Type B pancreatic cell (in vitro differentiated cells): ENCODE data around the gene TMEM50B. TPM values are rescaled to one million over a fixed set of nuclear protein-coding genes. Genes with fewer than 3 reads are reported as not detected.

Source experiments
- DNase-seq: peaks from one replicate; pipeline ENCODE4 v3.0.0; 2021; ENCODE audit warnings: mixed read lengths; ENCODE audit not compliant: unreplicated experiment; ENCODE audit errors: extremely low spot score
- H3K27ac Mint-ChIP-seq: 2 replicates; pipeline ENCODE4 v1.8.0; 2021; ENCODE audit warnings: mild to moderate bottlenecking, mixed read lengths
- H3K27me3 Mint-ChIP-seq: 2 replicates; pipeline ENCODE4 v1.8.0; 2021; ENCODE audit warnings: mixed read lengths
- H3K36me3 Mint-ChIP-seq: 2 replicates; pipeline ENCODE4 v1.8.0; 2021; ENCODE audit warnings: mixed read lengths
- H3K4me1 Mint-ChIP-seq: one replicate; pipeline ENCODE4 v1.8.0; 2021; ENCODE audit warnings: mixed read lengths; ENCODE audit not compliant: unreplicated experiment
- H3K4me3 Mint-ChIP-seq: 2 replicates; pipeline ENCODE4 v1.8.0; 2021; ENCODE audit warnings: mild to moderate bottlenecking, mixed read lengths
- H3K9me3 Mint-ChIP-seq: 2 replicates; pipeline ENCODE4 v1.8.0; 2021; ENCODE audit warnings: mixed read lengths
- total RNA-seq: library from RNA; stranded (reverse); gene quantifications from 2 replicates; pipeline ENCODE4 v1.2.1, GENCODE V29; 2021; ENCODE audit warnings: low replicate concordance
- TF ChIP-seq, protein P1 (sequence below): fragments of 200-600 bp; sonication (generic); conservative IDR thresholded peaks from 2 replicates; pipeline ENCODE4 v1.5.0; 2021; ENCODE audit warnings: antibody characterized with exemption, mild to moderate bottlenecking

The TMEM50B gene
- total RNA-seq, 1 donor from 2014 or later = 44.7 TPM

DNA sequence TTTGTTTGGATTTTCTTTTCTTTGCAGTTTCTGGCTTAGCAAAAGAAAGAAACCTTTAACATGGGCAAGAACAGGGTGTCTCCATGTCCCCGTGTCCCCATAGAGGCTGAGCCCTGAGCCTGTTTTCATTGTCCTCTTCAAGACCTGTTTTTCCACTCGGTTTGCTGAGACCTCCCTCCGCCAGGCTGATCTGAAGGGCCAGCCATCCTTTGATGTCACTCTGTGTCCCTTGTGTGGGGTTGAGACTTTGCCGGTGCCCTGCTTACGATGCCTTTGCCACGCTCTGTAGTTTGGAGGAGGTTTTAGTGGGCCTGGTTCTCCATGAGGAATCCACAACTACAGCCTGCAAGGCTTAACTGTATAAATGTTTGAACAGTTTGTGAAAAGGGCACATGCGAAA, 52.7 kb downstream of the TMEM50B start:
- H3K4me3 Mint-ChIP-seq = no peak overlapping the region
- TF ChIP-seq, protein P1, sequence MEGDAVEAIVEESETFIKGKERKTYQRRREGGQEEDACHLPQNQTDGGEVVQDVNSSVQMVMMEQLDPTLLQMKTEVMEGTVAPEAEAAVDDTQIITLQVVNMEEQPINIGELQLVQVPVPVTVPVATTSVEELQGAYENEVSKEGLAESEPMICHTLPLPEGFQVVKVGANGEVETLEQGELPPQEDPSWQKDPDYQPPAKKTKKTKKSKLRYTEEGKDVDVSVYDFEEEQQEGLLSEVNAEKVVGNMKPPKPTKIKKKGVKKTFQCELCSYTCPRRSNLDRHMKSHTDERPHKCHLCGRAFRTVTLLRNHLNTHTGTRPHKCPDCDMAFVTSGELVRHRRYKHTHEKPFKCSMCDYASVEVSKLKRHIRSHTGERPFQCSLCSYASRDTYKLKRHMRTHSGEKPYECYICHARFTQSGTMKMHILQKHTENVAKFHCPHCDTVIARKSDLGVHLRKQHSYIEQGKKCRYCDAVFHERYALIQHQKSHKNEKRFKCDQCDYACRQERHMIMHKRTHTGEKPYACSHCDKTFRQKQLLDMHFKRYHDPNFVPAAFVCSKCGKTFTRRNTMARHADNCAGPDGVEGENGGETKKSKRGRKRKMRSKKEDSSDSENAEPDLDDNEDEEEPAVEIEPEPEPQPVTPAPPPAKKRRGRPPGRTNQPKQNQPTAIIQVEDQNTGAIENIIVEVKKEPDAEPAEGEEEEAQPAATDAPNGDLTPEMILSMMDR = no peak
- no peaks in the 10 kb centered on the region for H3K27me3 Mint-ChIP-seq
- peaks cover 26% of the 10 kb centered on the region for H3K36me3 Mint-ChIP-seq
- peak overlapping the region; percentile 9 for H3K27ac Mint-ChIP-seq
- no peak for DNase-seq
- no peaks in the 10 kb centered on the region for H3K9me3 Mint-ChIP-seq
- no peaks in the 10 kb centered on the region for H3K4me1 Mint-ChIP-seq

DNA sequence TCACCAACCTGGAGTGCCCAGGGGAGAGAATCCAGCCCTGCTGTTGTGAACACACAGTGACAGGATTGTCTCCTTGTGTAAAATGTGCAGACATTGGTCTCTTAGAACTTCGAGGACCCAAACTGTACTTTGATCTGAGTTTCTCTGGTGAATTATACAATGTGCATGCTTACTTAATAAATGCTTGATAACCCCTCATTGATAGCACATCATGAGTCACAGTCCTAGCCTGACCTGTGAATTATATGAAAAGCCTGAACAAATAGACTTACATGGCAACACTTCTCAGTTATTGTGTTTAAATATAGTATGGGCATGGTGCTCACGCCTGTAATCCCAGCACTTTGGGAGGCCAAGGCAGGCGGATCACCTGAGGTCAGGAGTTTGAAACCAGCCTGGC, 53.9 kb downstream of the TMEM50B start:
- H3K27ac Mint-ChIP-seq = no peak overlapping the region
- H3K4me3 Mint-ChIP-seq = no peak overlapping the region
- no peaks in the 10 kb centered on the region for H3K27me3 Mint-ChIP-seq
- TF ChIP-seq, protein P1 = no peak
- peaks cover 33% of the 10 kb centered on the region for H3K36me3 Mint-ChIP-seq
- DNase-seq = no peak
- no peaks in the 10 kb centered on the region for H3K4me1 Mint-ChIP-seq
- H3K9me3 Mint-ChIP-seq = no peaks in the 10 kb centered on the region

DNA sequence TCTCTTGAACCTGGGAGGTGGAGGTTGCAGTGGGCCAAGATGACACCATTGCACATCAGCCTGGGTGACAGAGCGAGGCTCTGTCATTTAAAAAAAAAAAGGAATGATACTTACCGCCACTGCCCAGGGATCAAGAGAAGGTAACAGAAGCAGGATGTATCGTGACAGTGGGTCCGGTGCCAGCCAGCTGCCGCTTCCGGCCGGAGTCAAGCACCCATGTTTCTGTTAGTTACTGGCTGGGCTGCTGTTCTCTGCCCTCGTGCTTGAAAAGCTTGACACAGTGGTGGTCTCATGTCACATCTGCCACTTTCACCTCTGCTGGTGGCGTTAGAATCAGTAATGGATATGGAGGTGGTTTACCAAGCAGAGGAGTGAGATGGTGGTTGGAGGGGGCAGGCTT, 55.6 kb downstream of the TMEM50B start:
- Mint-ChIP-seq H3K36me3 (peaks cover 44% of the 10 kb centered on the region), H3K27ac (no peak overlapping the region), H3K27me3 (no peaks in the 10 kb centered on the region), H3K9me3 (no peaks in the 10 kb centered on the region), H3K4me3 (no peak overlapping the region), H3K4me1 (no peaks in the 10 kb centered on the region)
- TF ChIP-seq, protein P1 = no peak
- DNase-seq = no peak

DNA sequence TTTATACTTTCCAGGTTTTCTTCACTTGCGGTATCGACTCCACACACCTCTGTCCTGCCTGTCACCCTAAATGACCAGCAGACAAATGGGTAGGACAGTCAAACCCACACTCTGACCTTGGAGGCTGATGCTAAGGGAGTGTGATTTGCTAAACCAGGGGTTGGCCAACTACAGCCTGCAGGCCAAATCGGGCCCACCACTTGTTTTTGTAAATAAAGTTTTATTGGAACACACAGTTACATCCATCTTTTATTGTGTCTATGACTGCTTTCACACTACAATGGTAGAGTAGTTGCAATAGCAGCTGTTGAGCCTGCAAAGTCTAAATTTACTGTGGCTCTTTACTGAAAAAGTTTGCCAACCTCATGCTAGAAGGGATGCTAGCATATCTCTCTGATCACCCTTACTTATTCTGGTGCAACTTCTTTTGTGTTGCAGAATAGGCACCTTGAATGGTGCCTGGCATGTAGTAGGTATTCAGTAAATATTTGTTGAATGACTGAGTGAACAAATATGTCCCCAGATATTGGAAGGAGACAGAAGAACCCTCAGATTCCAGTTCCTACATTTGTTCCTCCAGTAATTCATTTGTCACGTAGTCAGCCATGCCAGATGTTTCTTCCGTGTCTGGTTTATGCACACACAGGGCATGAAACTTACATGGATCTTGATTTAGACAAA, 57.9 kb downstream of the TMEM50B start:
- H3K4me1 Mint-ChIP-seq = peaks cover 12% of the 10 kb centered on the region
- no peaks in the 10 kb centered on the region for H3K27me3 Mint-ChIP-seq
- TF ChIP-seq, protein P1 = no peak
- DNase-seq = no peak
- H3K4me3 Mint-ChIP-seq = no peak overlapping the region
- H3K36me3 Mint-ChIP-seq = peaks cover 43% of the 10 kb centered on the region
- no peak overlapping the region for H3K27ac Mint-ChIP-seq
- H3K9me3 Mint-ChIP-seq = peaks cover 4% of the 10 kb centered on the region

- Mint-ChIP-seq H3K9me3 (peaks cover 4% of the 10 kb centered on the region), H3K36me3 (peaks cover 46% of the 10 kb centered on the region), H3K27me3 (no peaks in the 10 kb centered on the region), H3K4me3 (no peak overlapping the region), H3K27ac (peak overlapping the region; percentile 56), H3K4me1 (peaks cover 19% of the 10 kb centered on the region)
- TF ChIP-seq, protein P1 = no peak
- DNase-seq = no peak
Measured at GRCh38 chr21:33419538-33420123, 60.1 kb downstream of the TMEM50B start.
